ENCODE results near the gene ARHGAP18.

The ARHGAP18 gene

GRCh38 chr6:129667621-129668020, 42.4 kb downstream of the ARHGAP18 start:
- Histone ChIP-seq H3K4me3 (ENCODE audit: low read length) (no peak overlapping the region), H3K36me3 (ENCODE audit: control insufficient read depth, insufficient read depth, low read length) (no peaks in the 10 kb centered on the region), H3K9me3 (ENCODE audit: control insufficient read depth, insufficient read depth, low read length) (no peaks in the 10 kb centered on the region), H3K27me3 (ENCODE audit: control insufficient read depth, insufficient read depth, low read length) (no peaks in the 10 kb centered on the region), H3K4me1 (ENCODE audit: control insufficient read depth, insufficient read depth, low read length) (no peaks in the 10 kb centered on the region), H3K27ac (ENCODE audit: low read length) (no peak overlapping the region)
- no peak for DNase-seq (ENCODE audit: low read depth, low spot score)

- Histone ChIP-seq H3K27ac (ENCODE audit: low read length) (no peak overlapping the region), H3K9me3 (ENCODE audit: control insufficient read depth, insufficient read depth, low read length) (no peaks in the 10 kb centered on the region), H3K4me1 (ENCODE audit: control insufficient read depth, insufficient read depth, low read length) (no peaks in the 10 kb centered on the region), H3K27me3 (ENCODE audit: control insufficient read depth, insufficient read depth, low read length) (no peaks in the 10 kb centered on the region), H3K4me3 (ENCODE audit: low read length) (no peak overlapping the region), H3K36me3 (ENCODE audit: control insufficient read depth, insufficient read depth, low read length) (no peaks in the 10 kb centered on the region)
- no peak for DNase-seq (ENCODE audit: low read depth, low spot score)
Observed at GRCh38 chr6:129667034-129667433, 42.9 kb downstream of the ARHGAP18 start.

DNA sequence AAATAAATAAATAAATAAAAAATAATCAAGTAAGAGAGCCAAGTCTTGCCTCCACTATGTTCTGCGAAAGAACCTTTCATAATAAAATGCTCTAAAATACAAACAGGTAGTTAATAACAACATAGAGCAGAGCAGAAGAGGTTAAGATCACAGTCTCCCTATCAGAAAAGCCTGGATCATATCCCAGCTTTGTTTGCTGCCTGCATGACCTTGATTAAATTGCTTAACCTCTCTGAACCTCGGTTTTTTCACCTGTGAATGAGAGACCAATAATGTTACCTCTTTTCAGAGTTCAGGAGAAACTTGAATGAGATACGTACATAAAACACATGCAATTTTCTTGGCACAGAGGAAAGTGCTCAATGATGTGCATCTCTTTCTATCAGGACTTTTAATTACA, 44.4 kb downstream of the ARHGAP18 start:
- WGBS (ENCODE audit: insufficient coverage, insufficient read length), result no CpG with 5 or more reads among the region's 3 CpGs
- Histone ChIP-seq H3K4me3 (ENCODE audit: low read length) (no peak overlapping the region), H3K27me3 (ENCODE audit: control insufficient read depth, insufficient read depth, low read length) (no peaks in the 10 kb centered on the region), H3K27ac (ENCODE audit: low read length) (no peak overlapping the region), H3K4me1 (ENCODE audit: control insufficient read depth, insufficient read depth, low read length) (no peaks in the 10 kb centered on the region), H3K9me3 (ENCODE audit: control insufficient read depth, insufficient read depth, low read length) (no peaks in the 10 kb centered on the region), H3K36me3 (ENCODE audit: control insufficient read depth, insufficient read depth, low read length) (no peaks in the 10 kb centered on the region)
- DNase-seq (ENCODE audit: low read depth, low spot score), result no peak

- Histone ChIP-seq H3K9me3 (ENCODE audit: control insufficient read depth, insufficient read depth, low read length) (no peaks in the 10 kb centered on the region), H3K27me3 (ENCODE audit: control insufficient read depth, insufficient read depth, low read length) (no peaks in the 10 kb centered on the region), H3K27ac (ENCODE audit: low read length) (no peak overlapping the region), H3K4me3 (ENCODE audit: low read length) (no peak overlapping the region), H3K4me1 (ENCODE audit: control insufficient read depth, insufficient read depth, low read length) (0 out of 2 replicates have a peak, but pooled peaks cover 1% of the 10 kb centered on the region), H3K36me3 (ENCODE audit: control insufficient read depth, insufficient read depth, low read length) (no peaks in the 10 kb centered on the region)
- no peak for DNase-seq (ENCODE audit: low read depth, low spot score)
- WGBS (ENCODE audit: insufficient coverage, insufficient read length), result no CpG with 5 or more reads among the region's 3 CpGs
Observed at GRCh38 chr6:129663531-129663930, 46.4 kb downstream of the ARHGAP18 start.

- WGBS (ENCODE audit: insufficient coverage, insufficient read length), result no CpG with 5 or more reads among the region's 4 CpGs
- Histone ChIP-seq H3K27me3 (ENCODE audit: control insufficient read depth, insufficient read depth, low read length) (no peaks in the 10 kb centered on the region), H3K4me3 (ENCODE audit: low read length) (no peak overlapping the region), H3K9me3 (ENCODE audit: control insufficient read depth, insufficient read depth, low read length) (no peaks in the 10 kb centered on the region), H3K36me3 (ENCODE audit: control insufficient read depth, insufficient read depth, low read length) (no peaks in the 10 kb centered on the region), H3K27ac (ENCODE audit: low read length) (no peak overlapping the region), H3K4me1 (ENCODE audit: control insufficient read depth, insufficient read depth, low read length) (0 out of 2 replicates have a peak, but pooled peaks cover 1% of the 10 kb centered on the region)
- no peak for DNase-seq (ENCODE audit: low read depth, low spot score)
Observed at GRCh38 chr6:129662980-129663431, 47.0 kb downstream of the ARHGAP18 start.

DNA sequence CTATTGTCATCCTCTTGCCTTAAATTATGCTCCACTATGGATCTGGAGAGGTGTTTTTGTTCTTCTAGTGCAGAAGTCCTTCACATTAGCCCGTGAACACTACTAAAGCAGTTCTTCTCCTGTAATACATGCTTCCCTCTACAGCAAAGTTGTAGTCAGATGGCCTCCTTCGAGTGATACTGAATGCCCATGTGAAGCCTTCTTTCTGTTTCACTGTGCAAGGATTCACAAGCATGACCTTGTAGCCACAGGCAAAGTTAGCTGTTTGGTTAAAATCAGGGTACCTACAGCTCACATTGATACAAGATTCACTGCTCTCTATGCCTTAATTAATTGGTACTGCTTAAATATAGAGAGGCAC, 47.6 kb downstream of the ARHGAP18 start:
- no peak for DNase-seq (ENCODE audit: low read depth, low spot score)
- Histone ChIP-seq H3K27me3 (ENCODE audit: control insufficient read depth, insufficient read depth, low read length) (no peaks in the 10 kb centered on the region), H3K4me3 (ENCODE audit: low read length) (no peak overlapping the region), H3K4me1 (ENCODE audit: control insufficient read depth, insufficient read depth, low read length) (0 out of 2 replicates have a peak, but pooled peaks cover 1% of the 10 kb centered on the region), H3K36me3 (ENCODE audit: control insufficient read depth, insufficient read depth, low read length) (no peaks in the 10 kb centered on the region), H3K27ac (ENCODE audit: low read length) (no peak overlapping the region), H3K9me3 (ENCODE audit: control insufficient read depth, insufficient read depth, low read length) (no peaks in the 10 kb centered on the region)
- WGBS (ENCODE audit: insufficient coverage, insufficient read length), result no CpG with 5 or more reads among the region's 2 CpGs

DNA sequence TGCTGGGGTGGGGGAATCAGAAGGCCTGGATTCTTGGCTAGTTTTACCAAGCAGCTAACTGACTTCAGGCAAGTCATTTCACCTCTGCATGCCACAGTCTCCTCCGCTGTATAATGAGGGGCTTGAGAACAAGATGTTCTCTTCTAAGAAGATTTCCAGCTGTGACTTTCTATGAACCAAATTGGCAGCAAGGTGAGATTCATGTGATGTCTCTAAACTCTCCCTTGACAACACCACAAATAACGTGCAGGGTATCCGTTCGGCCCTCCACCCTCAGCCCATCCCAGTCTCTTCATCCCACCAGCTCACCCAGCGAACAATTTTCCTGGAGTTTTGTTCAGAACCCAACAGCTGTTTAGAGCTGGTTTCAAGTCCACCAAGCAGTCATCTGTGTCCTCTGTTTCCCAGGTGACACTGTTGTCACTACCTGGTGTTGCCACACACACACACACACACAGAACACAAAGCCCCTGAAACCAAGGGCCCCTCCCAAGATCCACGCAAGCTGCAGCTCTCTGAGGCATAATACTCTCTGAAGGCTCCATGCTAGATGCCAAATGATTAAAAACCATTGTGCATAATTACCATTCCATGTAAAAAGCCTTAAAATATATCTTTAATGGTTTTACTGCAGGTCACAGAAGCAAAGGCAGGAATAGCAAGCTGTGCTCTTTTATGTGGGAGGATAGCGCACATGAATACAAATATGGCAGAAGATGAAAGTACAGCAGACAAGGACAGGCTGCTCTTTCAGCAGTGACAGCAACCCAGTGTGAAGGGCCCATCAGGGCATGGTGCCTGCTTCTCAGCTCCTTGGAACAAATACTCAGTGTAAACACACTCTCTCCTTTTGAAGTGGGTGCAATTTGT, 48.2 kb downstream of the ARHGAP18 start:
- no CpG with 5 or more reads among the region's 7 CpGs for WGBS (ENCODE audit: insufficient coverage, insufficient read length)
- no peaks in the 10 kb centered on the region for H3K36me3 ChIP-seq (ENCODE audit: control insufficient read depth, insufficient read depth, low read length)
- no peak overlapping the region for H3K4me3 ChIP-seq (ENCODE audit: low read length)
- H3K27ac ChIP-seq (ENCODE audit: low read length), result no peak overlapping the region
- DNase-seq (ENCODE audit: low read depth, low spot score), result no peak
- no peaks in the 10 kb centered on the region for H3K27me3 ChIP-seq (ENCODE audit: control insufficient read depth, insufficient read depth, low read length)
- no peaks in the 10 kb centered on the region for H3K9me3 ChIP-seq (ENCODE audit: control insufficient read depth, insufficient read depth, low read length)
- 0 out of 2 replicates have a peak, but pooled peaks cover 1% of the 10 kb centered on the region for H3K4me1 ChIP-seq (ENCODE audit: control insufficient read depth, insufficient read depth, low read length)

- no CpG with 5 or more reads among the region's 2 CpGs for WGBS (ENCODE audit: insufficient coverage, insufficient read length)
- H3K4me3 ChIP-seq (ENCODE audit: low read length), result no peak overlapping the region
- no peak overlapping the region for H3K27ac ChIP-seq (ENCODE audit: low read length)
- H3K4me1 ChIP-seq (ENCODE audit: control insufficient read depth, insufficient read depth, low read length), result 0 out of 2 replicates have a peak, but pooled peaks cover 1% of the 10 kb centered on the region
- no peaks in the 10 kb centered on the region for H3K36me3 ChIP-seq (ENCODE audit: control insufficient read depth, insufficient read depth, low read length)
- no peaks in the 10 kb centered on the region for H3K27me3 ChIP-seq (ENCODE audit: control insufficient read depth, insufficient read depth, low read length)
- H3K9me3 ChIP-seq (ENCODE audit: control insufficient read depth, insufficient read depth, low read length), result no peaks in the 10 kb centered on the region
- no peak for DNase-seq (ENCODE audit: low read depth, low spot score)
Observed at GRCh38 chr6:129660346-129660676, 49.7 kb downstream of the ARHGAP18 start.

GRCh38 chr6:129659590-129660345, 50.2 kb downstream of the ARHGAP18 start:
- Histone ChIP-seq H3K4me1 (ENCODE audit: control insufficient read depth, insufficient read depth, low read length) (0 out of 2 replicates have a peak, but pooled peaks cover 1% of the 10 kb centered on the region), H3K9me3 (ENCODE audit: control insufficient read depth, insufficient read depth, low read length) (no peaks in the 10 kb centered on the region), H3K27me3 (ENCODE audit: control insufficient read depth, insufficient read depth, low read length) (no peaks in the 10 kb centered on the region), H3K27ac (ENCODE audit: low read length) (no peak overlapping the region), H3K36me3 (ENCODE audit: control insufficient read depth, insufficient read depth, low read length) (no peaks in the 10 kb centered on the region), H3K4me3 (ENCODE audit: low read length) (no peak overlapping the region)
- WGBS (ENCODE audit: insufficient coverage, insufficient read length), result no CpG with 5 or more reads among the region's 14 CpGs
- no peak for DNase-seq (ENCODE audit: low read depth, low spot score)

GRCh38 chr6:129659167-129659566, 50.8 kb downstream of the ARHGAP18 start:
- WGBS (ENCODE audit: insufficient coverage, insufficient read length), result no CpG with 5 or more reads among the region's 3 CpGs
- no peak overlapping the region for H3K4me3 ChIP-seq (ENCODE audit: low read length)
- DNase-seq (ENCODE audit: low read depth, low spot score), result no peak
- 0 out of 2 replicates have a peak, but pooled peaks cover 1% of the 10 kb centered on the region for H3K4me1 ChIP-seq (ENCODE audit: control insufficient read depth, insufficient read depth, low read length)
- no peaks in the 10 kb centered on the region for H3K9me3 ChIP-seq (ENCODE audit: control insufficient read depth, insufficient read depth, low read length)
- H3K27ac ChIP-seq (ENCODE audit: low read length), result no peak overlapping the region
- H3K27me3 ChIP-seq (ENCODE audit: control insufficient read depth, insufficient read depth, low read length), result no peaks in the 10 kb centered on the region
- H3K36me3 ChIP-seq (ENCODE audit: control insufficient read depth, insufficient read depth, low read length), result no peaks in the 10 kb centered on the region
